ENCODE data around the gene MRRF.

GRCh38 chr9:122218071-122218934 lies 46.4 kb upstream of the MRRF start:
- TF ChIP-seq CTCF (IDR thresholded peaks at IDR 0.05; ENCODE audit: extremely low read depth in 1 of 2, insufficient read depth in 1 of 2, low read depth in 1 of 2, low read length in 2 of 2), result no peak
- no peak for TF ChIP-seq MAX (IDR thresholded peaks at IDR 0.05; ENCODE audit: insufficient read depth, insufficient read length)
- no peak for TF ChIP-seq POLR2AphosphoS5 (IDR thresholded peaks at IDR 0.05; ENCODE audit: insufficient read depth, low read depth, low read length)
- TF ChIP-seq POLR2A (IDR thresholded peaks at IDR 0.05; ENCODE audit: low read depth, low read length), result no peak
- peak; percentile 52 for TF ChIP-seq FOS (IDR thresholded peaks at IDR 0.05; ENCODE audit: borderline replicate concordance, insufficient read depth, low read length)
- TF ChIP-seq GATA2 (IDR thresholded peaks at IDR 0.05; ENCODE audit: insufficient read depth, insufficient read length, low read depth, low read length), result no peak
- no peak for TF ChIP-seq EZH2 (IDR thresholded peaks at IDR 0.05; ENCODE audit: borderline replicate concordance, low read depth, low read length, severe bottlenecking)

Data from endothelial cell of umbilical vein (primary cell).